ENCODE measurements around the gene CARD6. TPM values are rescaled to one million over a fixed set of nuclear protein-coding genes. Genes with fewer than 3 reads are reported as not detected.
A peak's percentile ranks its signal among the peaks of the same experiment; 100 is the strongest.
"Not testable (repeated sequence)": the region's sequence is repeated elsewhere in the genome, so short reads cannot be mapped to it uniquely, and the experiment has no call there.

The CARD6 gene
- 2.2 TPM for total RNA-seq
- 1 to 10 TPM in 7 of 8 donors, under 1 TPM in 1; 0.89 to 2.1 (median 1.6) TPM for polyA plus RNA-seq (ENCODE audit: insufficient read depth in 1 of 8, insufficient read length in 8 of 8, low replicate concordance in 1 of 8)
- long read RNA-seq, donor 1, result 0 reads
- long read RNA-seq, donor 2, result 0 reads
- long read RNA-seq, donor 3, result 0 reads
- long read RNA-seq, donor 4, result 0 reads
- long read RNA-seq, donor 5, result 0 reads
- long read RNA-seq, donor 6, full-length matches to known transcripts, result 1 of 1 reads
- long read RNA-seq, donor 6, partial matches to known transcripts, result 0 of 1 reads
- long read RNA-seq, donor 6, other reads (novel, unspliced or antisense), result 0 of 1 reads
- long read RNA-seq, donor 7, result 0 reads
- long read RNA-seq, donor 8, partial matches to known transcripts, result 5 of 5 reads
- long read RNA-seq, donor 8, other reads (novel, unspliced or antisense), result 0 of 5 reads
- long read RNA-seq, donor 9, result 0 reads
- long read RNA-seq, donor 10, partial matches to known transcripts, result 6 of 6 reads
- long read RNA-seq, donor 10, other reads (novel, unspliced or antisense), result 0 of 6 reads
- long read RNA-seq, donor 11, result 0 reads

GRCh38 chr5:40841068-40841805 is at the start of gene CARD6:
TSS of gene CARD6 (plus strand) at chr5:40841367. CDS start at chr5:40841383, 16 bp downstream.
- H3K27me3 ChIP-seq (ENCODE audit: control insufficient read depth, insufficient read depth, low read length), result peaks cover 7% of the 10 kb centered on the region
- no peaks in the 10 kb centered on the region for H3K36me3 ChIP-seq (ENCODE audit: control insufficient read depth, insufficient read depth, low read length)
- no peaks in the 10 kb centered on the region for H3K4me1 ChIP-seq (ENCODE audit: control insufficient read depth, insufficient read depth, low read length)
- H3K9me3 ChIP-seq (replicated peaks; ENCODE audit: control insufficient read depth, low read depth, low read length), result no peaks in the 10 kb centered on the region
- WGBS (ENCODE audit: insufficient coverage), result 67% methylated on average over 1 of the region's 9 CpGs
- peak within 1 kb of the TSS; percentile 24 for H3K4me3 ChIP-seq (ENCODE audit: low read length)
- DNase-seq, result peak; percentile 42
- H3K27ac ChIP-seq (ENCODE audit: low read length), result peak within 1 kb of the TSS; percentile 67

- no peak overlapping the region for H3K27ac ChIP-seq (ENCODE audit: low read length)
- WGBS (ENCODE audit: insufficient coverage), result no CpG with 5 or more reads among the region's 3 CpGs
- H3K4me1 ChIP-seq (ENCODE audit: control insufficient read depth, insufficient read depth, low read length), result peaks cover 5% of the 10 kb centered on the region
Measured at GRCh38 chr5:40791715-40792139, 49.4 kb upstream of the CARD6 start.

GRCh38 chr5:40792691-40793090 is 48.5 kb upstream of the CARD6 start:
- not testable (repeated sequence) for H3K4me3 ChIP-seq (ENCODE audit: low read length); DNase-seq; H3K4me1 ChIP-seq (ENCODE audit: control insufficient read depth, insufficient read depth, low read length); H3K27me3 ChIP-seq (ENCODE audit: control insufficient read depth, insufficient read depth, low read length); H3K27ac ChIP-seq (ENCODE audit: low read length); H3K36me3 ChIP-seq (ENCODE audit: control insufficient read depth, insufficient read depth, low read length); H3K9me3 ChIP-seq (replicated peaks; ENCODE audit: control insufficient read depth, low read depth, low read length)
- WGBS (ENCODE audit: insufficient coverage), result no CpG with 5 or more reads among the region's 10 CpGs

More at GRCh38 chr5:40791715-40792139, 49.4 kb upstream of the CARD6 start:
- no peak for DNase-seq
- Histone ChIP-seq H3K27me3 (ENCODE audit: control insufficient read depth, insufficient read depth, low read length) (no peaks in the 10 kb centered on the region), H3K4me3 (ENCODE audit: low read length) (no peak overlapping the region), H3K36me3 (ENCODE audit: control insufficient read depth, insufficient read depth, low read length) (peaks cover 2% of the 10 kb centered on the region), H3K9me3 (replicated peaks; ENCODE audit: control insufficient read depth, low read depth, low read length) (no peaks in the 10 kb centered on the region)

- H3K4me3 ChIP-seq (ENCODE audit: low read length); DNase-seq; H3K4me1 ChIP-seq (ENCODE audit: control insufficient read depth, insufficient read depth, low read length); H3K27ac ChIP-seq (ENCODE audit: low read length); H3K9me3 ChIP-seq (replicated peaks; ENCODE audit: control insufficient read depth, low read depth, low read length); H3K36me3 ChIP-seq (ENCODE audit: control insufficient read depth, insufficient read depth, low read length); H3K27me3 ChIP-seq (ENCODE audit: control insufficient read depth, insufficient read depth, low read length): not testable (repeated sequence)
Measured at GRCh38 chr5:40794340-40794739, 46.8 kb upstream of the CARD6 start.

GRCh38 chr5:40794877-40795276 is 46.3 kb upstream of the CARD6 start:
- H3K36me3 ChIP-seq (ENCODE audit: control insufficient read depth, insufficient read depth, low read length); H3K27ac ChIP-seq (ENCODE audit: low read length); DNase-seq; H3K4me1 ChIP-seq (ENCODE audit: control insufficient read depth, insufficient read depth, low read length); H3K4me3 ChIP-seq (ENCODE audit: low read length); H3K27me3 ChIP-seq (ENCODE audit: control insufficient read depth, insufficient read depth, low read length); H3K9me3 ChIP-seq (replicated peaks; ENCODE audit: control insufficient read depth, low read depth, low read length): not testable (repeated sequence)
- WGBS (ENCODE audit: insufficient coverage), result 100% methylated on average over 1 of the region's 3 CpGs

- H3K36me3 ChIP-seq (ENCODE audit: control insufficient read depth, insufficient read depth, low read length), result peaks cover 2% of the 10 kb centered on the region
- peaks cover 5% of the 10 kb centered on the region for H3K4me1 ChIP-seq (ENCODE audit: control insufficient read depth, insufficient read depth, low read length)
- H3K9me3 ChIP-seq (replicated peaks; ENCODE audit: control insufficient read depth, low read depth, low read length), result no peaks in the 10 kb centered on the region
- 40% methylated on average over 1 of the region's 3 CpGs for WGBS (ENCODE audit: insufficient coverage)
- peak; percentile 54 for DNase-seq
- H3K4me3 ChIP-seq (ENCODE audit: low read length), result peak overlapping the region; percentile 92
- no peaks in the 10 kb centered on the region for H3K27me3 ChIP-seq (ENCODE audit: control insufficient read depth, insufficient read depth, low read length)
- H3K27ac ChIP-seq (ENCODE audit: low read length), result peak overlapping the region; percentile 97
Measured at GRCh38 chr5:40796487-40796889, 44.7 kb upstream of the CARD6 start.

- H3K27ac ChIP-seq (ENCODE audit: low read length), result peak overlapping the region; percentile 97
- WGBS (ENCODE audit: insufficient coverage), result 0% methylated on average over 23 of the region's 56 CpGs
- H3K4me3 ChIP-seq (ENCODE audit: low read length), result peak overlapping the region; percentile 92
- peaks cover 5% of the 10 kb centered on the region for H3K4me1 ChIP-seq (ENCODE audit: control insufficient read depth, insufficient read depth, low read length)
- H3K27me3 ChIP-seq (ENCODE audit: control insufficient read depth, insufficient read depth, low read length), result no peaks in the 10 kb centered on the region
- peak; percentile 72 for DNase-seq
- H3K9me3 ChIP-seq (replicated peaks; ENCODE audit: control insufficient read depth, low read depth, low read length), result no peaks in the 10 kb centered on the region
- peaks cover 2% of the 10 kb centered on the region for H3K36me3 ChIP-seq (ENCODE audit: control insufficient read depth, insufficient read depth, low read length)
Measured at GRCh38 chr5:40797273-40798011, 43.7 kb upstream of the CARD6 start.

GRCh38 chr5:40798012-40798800 is 43.0 kb upstream of the CARD6 start, which contains the start of gene PRKAA1:
TSS of gene PRKAA1 (minus strand) at chr5:40798374. CDS start at chr5:40798189, 185 bp downstream.
- H3K4me1 ChIP-seq (ENCODE audit: control insufficient read depth, insufficient read depth, low read length), result peaks cover 5% of the 10 kb centered on the region
- no peaks in the 10 kb centered on the region for H3K9me3 ChIP-seq (replicated peaks; ENCODE audit: control insufficient read depth, low read depth, low read length)
- H3K36me3 ChIP-seq (ENCODE audit: control insufficient read depth, insufficient read depth, low read length), result peaks cover 2% of the 10 kb centered on the region
- 0% methylated on average over 46 of the region's 70 CpGs for WGBS (ENCODE audit: insufficient coverage)
- H3K27me3 ChIP-seq (ENCODE audit: control insufficient read depth, insufficient read depth, low read length), result no peaks in the 10 kb centered on the region
- peak within 1 kb of the TSS; percentile 97 for H3K27ac ChIP-seq (ENCODE audit: low read length)
- peak; percentile 95 for DNase-seq
- H3K4me3 ChIP-seq (ENCODE audit: low read length), result peak within 1 kb of the TSS; percentile 92

GRCh38 chr5:40798801-40799210 is 42.4 kb upstream of the CARD6 start:
- no CpG with 5 or more reads among the region's 7 CpGs for WGBS (ENCODE audit: insufficient coverage)
- DNase-seq, result no peak
- Histone ChIP-seq H3K4me1 (ENCODE audit: control insufficient read depth, insufficient read depth, low read length) (peaks cover 5% of the 10 kb centered on the region), H3K27me3 (ENCODE audit: control insufficient read depth, insufficient read depth, low read length) (no peaks in the 10 kb centered on the region), H3K4me3 (ENCODE audit: low read length) (peak overlapping the region; percentile 79), H3K9me3 (replicated peaks; ENCODE audit: control insufficient read depth, low read depth, low read length) (no peaks in the 10 kb centered on the region), H3K36me3 (ENCODE audit: control insufficient read depth, insufficient read depth, low read length) (peaks cover 2% of the 10 kb centered on the region), H3K27ac (ENCODE audit: low read length) (peak overlapping the region; percentile 85)
